Renal cortex interstitium (tissue), 11 donors: ENCODE results near the gene EDAR. TPM values are rescaled to one million over a fixed set of nuclear protein-coding genes. Genes with fewer than 3 reads are reported as not detected.
A peak's percentile ranks its signal among the peaks of the same experiment; 100 is the strongest.

Experiments used
- DNase-seq, 11 donors: peaks; one replicate each; pipeline ENCODE4 v3.0.0-alpha.2; 2013; ENCODE audit warnings: low read depth in 9 of 11, low spot score in 4 of 11; ENCODE audit errors: extremely low read depth in 1 of 11
- polyA plus RNA-seq, 3 donors: library from polyadenylated mRNA; unstranded; fragments of 120-200 nt; gene quantifications; one replicate each; pipeline ENCODE4 v1.2.1, GENCODE V29; 2013; ENCODE audit not compliant: insufficient read length in 3 of 3

EDAR gene
- polyA plus RNA-seq, 3 donors = 2.8 to 4.0 (median 2.9) TPM

DNA sequence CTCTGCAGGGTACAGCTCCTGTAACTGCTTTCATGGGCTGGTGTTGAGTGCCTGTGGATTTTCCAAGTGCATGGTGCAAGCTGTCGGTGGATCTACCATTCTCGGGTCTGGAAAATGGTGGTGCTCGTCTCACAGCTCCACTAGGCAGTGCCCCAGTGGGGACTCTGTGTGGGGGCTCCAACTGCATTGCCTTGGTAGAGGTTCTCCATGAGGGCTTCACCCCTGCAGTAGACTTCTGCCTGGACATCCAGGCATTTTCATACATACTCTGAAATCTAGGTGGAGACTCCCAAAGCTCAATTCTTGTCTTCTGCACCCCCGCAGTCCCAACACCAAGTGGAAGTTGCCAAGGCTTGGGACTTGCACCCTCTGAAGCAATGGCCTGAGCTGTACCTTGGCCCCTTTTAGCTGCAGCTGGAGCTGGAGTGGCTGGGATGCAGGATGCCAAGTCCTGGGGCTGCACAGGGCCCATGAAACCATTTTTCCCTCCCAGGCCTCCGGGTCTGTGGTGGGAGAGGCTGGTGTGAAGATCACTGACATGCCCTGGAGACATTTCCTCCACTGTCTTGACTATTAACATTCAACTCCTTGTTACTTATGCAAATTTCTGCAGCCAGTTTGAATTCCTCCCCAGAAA is 41.6 kb downstream of the EDAR start:
- no peak for DNase-seq

DNA sequence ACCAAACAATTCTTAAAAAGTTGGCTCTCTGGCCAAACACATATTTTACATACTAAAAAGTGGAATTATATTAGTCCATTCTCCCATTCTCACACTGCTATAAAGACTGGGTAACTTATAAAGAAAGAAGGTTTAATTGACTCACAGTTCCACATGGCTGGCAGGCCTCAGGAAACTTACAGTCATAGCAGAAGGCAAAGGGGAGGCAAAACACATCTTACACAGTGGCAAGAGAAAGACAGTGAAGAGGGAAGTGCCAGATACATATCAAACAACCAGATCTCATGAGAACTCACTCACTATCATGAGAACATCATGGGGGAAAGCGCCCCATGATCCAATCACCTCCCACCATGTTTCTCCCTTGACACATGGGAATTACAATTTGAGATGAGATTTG is 42.6 kb downstream of the EDAR start:
- no peak for DNase-seq

DNA sequence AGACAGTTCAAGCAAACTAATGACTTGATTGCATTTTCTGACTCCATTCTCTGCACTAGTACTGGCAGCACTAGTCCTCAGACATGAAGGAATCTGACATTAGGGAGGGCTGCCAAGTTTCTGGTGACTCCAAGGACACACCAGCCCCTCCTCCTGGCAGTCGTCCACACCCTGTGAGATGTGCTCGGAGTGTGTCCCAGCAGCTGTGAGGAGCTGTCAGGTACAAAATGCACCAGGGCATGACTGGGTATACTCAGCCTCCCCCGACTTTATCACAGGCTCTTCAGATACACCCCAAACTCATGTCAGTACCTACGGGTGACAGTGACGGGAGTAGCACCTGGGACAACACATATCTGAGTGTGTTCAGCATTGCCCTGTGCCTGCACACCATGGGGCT is 43.1 kb downstream of the EDAR start:
- no peak for DNase-seq

DNA sequence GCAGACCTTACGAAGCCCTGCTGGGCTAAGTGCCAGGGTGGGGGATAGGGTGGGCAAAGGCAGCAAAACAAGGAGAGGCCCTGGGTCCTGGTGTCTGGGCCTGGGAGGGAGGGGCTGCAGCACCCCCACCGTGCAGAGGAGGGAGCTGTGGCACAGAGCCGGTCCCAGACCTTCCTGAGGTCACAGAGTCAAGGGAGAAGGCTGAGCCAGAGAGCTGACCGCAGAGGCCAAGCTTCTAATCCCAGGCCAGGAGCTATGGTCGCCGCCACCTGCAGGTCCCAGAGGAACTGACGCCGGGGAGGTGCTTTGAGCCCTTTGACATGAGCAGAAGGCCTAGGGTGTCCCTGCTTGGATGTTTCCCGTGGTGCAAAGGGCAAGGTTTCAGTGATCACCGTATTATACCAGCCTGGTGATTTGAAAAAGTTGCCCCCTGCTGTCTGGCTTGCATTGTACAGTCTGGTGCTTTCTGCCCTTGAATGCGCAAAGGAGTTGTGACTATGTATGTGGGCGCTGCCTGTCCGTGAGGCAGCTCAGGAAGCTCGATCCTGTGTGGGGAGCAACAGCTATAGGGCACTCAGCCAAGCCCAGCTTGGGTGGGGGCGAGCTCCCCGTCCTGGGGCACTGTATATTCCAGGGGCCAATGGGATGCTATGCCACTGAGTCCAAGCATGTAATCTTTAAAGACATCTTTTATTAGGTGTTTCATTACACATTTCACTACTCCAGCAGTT is 44.3 kb downstream of the EDAR start:
- no peak for DNase-seq

DNA sequence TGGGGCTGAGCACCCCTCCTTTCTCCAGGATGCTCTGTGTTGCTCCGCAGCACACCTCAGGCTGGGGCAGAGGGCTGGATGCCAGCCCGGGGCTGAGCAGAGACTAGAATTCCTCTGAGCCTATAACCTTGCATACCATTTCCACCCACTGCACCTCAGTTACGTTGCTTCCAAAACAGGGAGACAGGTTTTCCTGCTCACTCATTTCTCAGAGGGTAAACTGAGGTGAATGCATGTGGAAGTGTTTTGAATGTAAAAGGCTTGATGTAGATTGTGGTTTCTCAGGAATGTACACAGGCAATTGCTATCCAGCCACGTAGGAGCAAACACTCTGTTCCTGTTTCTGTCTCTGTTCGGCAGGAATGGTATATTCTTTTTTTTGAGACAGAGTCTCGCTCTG is 45.3 kb downstream of the EDAR start:
- no peak for DNase-seq

DNA sequence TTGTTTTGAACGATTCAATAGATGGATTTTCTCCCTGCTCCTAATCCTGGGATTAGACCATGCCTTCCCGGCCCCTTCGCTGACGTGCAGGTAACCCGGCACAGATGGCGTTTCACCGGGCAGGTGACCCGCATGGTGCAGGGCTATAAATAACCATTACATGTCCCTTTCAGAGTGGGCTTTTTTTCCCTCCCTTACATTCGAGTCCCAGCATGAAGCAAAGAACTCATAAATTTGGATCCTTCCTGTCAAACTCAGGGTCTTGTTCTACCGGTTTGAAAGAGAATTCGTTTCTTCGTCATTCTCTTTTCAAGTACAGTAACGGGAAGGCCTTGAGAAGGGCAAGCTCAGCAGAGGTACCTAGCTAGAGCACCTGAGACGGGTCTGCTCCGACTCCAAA is 46.1 kb downstream of the EDAR start:
- DNase-seq = peak in 2 of 11 donors; percentile 34 to 44

DNA sequence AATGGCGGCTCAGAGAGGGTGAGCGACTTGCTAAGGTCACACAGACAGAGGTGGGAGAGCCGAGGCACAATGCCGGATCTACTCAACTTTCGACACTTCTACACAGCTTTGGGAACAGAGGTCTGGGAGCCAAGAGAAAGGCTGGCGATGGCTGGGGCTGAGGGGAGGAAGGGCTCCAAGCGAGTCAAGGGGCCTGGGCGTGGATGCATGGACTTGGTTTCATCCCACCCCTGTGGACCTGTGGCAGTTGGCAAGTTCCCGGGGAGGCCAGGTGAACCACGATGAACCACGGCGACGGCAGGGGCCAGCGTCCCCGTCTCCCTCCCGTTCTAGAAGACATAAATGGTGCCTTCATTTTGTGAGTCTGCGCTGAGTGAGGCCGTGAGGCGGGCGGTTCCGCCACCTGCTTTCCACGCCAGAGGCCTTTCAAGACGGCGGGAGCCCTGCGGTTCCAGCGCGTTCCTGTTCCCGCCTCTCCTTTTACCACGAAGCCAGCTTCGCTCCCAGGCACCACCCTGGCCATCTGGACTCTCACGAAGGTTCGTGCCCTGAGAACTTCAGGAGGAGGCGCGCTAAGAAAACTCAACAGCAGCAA is 46.7 kb downstream of the EDAR start:
- DNase-seq = no peak

DNA sequence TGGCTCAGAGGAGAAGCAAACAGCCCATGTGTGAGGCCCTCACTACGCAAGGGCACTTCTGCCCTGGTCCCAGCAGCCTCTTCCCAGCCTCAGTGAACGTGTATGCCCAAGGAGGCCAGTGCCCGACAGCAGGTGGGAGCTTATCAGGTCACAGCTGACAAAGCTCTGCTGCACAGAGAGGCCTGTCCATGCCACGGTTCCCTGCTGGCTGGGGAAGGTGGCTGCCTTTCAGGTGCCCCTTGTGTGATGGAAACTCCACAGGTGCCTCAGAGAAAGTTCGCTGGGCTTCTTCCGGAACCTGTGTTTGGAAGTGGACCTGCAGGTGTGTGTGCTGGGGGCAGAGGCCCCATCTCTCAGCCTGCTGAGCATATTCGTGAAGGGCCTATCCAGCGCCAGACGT is 47.3 kb downstream of the EDAR start:
- no peak for DNase-seq

DNA sequence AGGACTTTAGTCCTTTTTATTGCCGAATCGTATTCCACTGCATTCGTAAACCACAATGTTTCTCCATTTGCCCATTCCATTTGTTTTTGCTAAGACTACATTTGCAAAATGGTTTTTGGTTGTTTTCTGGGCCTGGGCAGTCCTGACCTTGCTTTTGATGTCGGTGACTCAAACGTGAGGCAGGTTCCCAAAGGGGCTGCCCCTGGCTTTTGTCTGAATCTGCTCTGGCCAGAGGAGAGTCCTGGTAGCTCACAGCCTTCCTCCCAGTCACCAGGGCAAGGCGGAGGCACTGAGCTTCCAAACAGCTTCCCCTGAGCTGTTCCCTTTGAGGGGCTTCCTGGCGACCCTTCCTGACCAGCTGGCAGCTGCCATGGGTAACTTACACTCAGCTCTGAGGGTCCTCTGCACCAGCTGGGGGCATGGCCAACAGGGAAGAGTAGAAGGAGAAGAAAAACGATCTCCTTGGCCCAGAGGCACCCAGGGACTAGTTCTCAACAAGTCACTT is 47.8 kb downstream of the EDAR start:
- no peak for DNase-seq

DNA sequence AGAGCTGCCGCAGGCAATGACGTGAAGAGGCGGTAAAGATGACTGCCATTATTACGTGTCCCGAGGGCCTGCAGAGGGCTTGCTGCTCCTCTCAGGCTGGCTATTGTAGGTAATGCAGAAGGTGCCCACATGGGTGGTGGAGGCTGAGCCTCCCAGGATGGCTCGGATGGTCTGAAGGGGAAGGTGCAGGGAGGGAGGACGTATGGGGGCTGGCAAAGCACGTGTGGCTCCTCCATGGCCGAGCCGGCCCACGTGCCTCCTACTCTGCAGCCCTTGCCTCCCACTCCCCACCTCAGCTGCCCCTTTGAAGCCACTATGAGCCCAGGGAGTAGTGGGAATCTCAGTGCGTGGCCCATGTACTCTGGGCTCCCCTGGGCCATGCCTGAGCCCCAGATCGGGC is 48.9 kb downstream of the EDAR start:
- no peak for DNase-seq

DNA sequence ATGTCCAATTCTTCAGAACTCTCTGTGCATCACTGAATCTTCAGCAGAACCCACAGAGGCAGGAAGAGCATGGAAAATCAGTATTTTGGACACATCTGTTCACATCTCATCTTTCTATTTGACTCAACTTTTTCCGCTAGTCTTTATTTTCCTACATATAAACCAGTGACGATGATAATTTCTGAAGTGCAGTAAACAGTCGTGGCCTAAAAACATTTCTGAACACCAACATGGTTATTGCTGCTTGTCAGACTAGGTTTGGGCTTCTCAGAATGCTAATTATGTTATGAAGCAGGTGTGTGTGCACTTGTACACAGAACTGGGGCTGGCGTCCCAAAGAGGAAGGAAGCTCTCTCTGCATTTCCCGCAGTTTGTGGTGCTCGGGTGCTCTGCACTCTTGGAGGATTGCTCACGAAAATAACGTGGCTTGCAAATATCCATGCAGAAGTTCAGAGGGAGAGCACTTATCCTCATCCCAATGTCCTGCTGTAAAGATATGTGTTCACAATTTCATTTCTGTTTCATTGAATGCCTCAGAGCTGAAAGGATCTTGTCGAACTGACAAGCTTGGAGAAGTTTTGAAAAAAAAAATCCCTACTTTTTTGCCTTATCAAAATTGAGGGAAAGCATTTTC is 50.8 kb downstream of the EDAR start:
- DNase-seq = no peak

DNA sequence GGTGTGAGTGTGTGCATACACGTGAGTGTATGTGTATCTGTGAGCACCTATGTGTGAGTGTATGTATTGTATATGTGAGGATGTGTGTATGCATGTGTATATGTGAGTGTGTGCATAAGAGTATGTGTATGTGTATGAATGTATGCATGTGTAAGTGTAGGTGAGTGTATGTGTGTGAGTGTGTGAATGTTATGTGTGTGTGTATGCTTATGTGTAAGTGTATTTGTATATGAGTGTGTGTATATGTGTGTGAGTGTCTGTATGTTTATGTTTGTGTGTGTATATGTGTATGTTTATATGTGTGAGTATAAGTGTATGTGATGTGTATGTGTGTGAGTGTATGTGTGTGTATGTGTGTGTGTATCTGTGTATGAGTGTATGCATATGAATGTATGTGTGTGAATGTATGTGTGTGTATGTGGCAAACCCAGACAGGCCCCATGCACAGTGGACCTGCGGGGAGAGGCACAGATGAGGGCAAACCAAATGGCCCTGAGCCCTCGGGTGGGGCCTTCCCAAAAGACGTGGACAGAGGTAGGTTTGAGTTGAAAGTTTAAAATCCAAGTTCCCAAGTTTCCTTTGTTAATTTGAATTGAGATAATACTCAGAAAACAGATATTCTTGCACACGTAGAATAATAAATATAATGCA is 51.5 kb downstream of the EDAR start:
- DNase-seq = no peak

DNA sequence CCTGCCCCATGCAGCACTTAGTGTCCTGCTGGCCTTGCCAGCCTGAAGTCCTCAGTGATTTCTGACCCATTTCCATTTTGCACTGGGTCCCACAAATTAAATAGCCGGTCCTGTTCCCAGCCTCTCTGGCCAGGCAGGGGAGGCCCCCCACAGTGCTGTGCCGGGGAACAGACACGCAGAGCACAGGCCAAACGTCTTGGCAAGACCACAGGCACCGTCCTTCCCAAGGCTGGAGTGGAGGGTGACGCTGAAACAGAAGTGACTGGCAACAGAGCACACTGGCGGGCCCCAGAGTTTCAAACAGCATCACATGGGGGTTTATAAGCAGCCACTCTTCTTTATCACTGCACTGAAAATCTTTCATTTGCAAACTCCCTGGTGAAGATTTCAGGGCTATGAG is 52.2 kb downstream of the EDAR start:
- DNase-seq = no peak

DNA sequence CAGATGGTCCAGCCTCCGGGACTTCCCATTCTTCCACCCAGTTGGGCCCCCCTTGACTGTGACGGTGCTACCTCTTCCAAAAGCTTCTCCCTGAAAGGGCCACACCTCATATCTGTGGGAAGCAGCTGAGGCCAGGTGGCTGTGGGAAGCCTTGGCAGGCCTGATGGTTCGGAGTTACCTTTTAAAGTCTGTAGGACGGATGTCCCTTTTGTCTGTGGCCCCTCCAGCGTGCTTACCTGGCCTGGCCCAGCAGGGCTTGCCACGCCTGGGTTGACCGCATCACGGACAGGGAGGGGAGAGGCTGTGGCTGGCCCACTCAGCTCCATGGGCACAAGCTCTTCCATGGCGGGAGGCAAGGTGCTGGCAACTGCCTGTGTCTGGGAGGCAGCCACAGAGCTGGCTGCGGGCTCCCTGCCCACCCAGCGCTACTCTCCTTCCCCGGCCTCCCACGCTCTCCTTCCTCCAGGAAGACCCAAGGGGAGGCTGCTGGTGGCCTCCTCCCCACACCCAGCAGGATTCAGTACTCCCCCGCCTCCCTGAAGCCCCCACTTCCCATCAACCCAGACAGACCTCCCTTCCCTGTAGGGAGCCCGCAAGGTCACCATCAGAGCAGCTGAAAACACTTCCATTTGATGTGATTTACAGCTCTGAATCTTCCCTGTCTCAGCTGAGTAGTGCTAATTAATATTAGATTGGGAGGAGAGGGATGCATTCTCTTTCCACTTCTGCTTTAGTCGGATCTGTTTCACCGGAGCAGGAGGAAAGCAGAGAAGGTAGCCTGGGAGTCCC is 52.8 kb downstream of the EDAR start:
- peak in 5 of 11 donors; percentile 30 to 78 (median 68) for DNase-seq

DNA sequence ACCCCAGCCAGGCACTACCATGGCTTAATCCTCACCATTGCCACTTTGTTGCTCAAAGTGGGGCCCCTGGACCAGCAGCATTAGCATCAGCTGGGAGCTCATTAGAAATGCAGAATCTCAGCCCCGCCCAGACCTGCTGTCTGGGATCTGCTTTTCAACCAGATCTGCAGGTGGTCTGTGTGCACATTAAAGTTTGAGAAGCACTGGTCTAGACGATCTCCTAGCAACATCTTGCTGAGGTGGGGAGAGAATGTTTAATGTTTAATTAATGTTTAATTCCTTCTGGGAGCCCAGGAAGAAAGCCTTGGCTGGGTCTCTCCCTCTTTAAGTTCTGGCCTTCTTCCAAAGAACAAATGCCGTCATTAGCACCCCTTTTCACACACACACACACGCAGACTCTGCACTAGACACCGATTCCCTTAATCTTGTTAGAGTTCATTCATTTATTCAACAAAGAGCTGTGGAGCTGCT is 53.7 kb downstream of the EDAR start:
- DNase-seq = no peak

DNA sequence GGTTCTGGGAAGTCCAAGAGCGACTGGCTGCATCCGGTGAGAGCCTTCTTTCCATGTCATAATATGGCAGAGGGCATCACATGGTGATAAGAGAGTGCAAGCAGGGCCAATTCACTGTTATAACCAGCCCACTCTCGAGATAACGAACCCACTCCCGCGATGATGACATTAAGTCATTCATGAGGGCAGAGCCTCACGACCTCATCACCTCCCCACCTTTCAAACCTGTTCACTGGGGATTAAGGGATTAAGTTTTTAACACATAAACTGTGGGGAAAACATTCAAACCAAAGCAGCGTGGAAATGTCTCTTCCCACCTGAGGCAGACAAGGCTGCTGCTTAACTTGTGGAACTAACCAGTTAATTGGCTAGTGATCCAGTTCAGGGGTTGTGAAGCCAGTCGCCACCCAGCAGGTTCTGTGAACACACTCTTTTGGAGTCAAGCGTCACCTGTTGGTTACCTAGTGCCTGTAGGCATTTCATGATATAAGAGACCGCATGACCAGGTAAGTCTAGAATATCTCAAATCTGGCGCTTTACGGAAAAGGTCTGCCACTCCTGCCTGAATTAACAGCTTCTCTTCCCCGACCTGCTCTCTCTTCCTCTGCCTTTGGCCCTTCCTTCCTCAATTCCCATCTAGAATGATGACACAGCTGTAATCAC is 54.3 kb downstream of the EDAR start:
- no peak for DNase-seq

DNA sequence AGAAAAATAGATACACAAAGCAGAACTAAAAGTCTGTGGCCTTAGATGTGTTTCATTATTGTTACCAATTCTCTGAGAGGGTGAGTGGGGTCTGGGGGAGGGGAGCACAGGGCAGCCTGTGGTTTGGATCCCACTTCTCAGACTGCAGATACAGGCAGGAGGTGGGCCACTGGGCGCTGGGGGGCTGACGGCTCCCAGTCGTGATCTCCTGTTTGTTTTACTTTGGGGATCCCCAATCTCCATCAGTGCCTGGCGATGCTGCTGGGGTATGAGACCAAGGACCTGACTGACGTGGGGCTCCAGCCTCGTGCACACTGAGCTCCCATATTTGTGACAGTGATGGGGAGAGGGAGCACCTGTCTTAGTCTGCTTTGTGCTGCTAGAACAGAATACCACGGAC is 54.9 kb downstream of the EDAR start:
- no peak for DNase-seq

DNA sequence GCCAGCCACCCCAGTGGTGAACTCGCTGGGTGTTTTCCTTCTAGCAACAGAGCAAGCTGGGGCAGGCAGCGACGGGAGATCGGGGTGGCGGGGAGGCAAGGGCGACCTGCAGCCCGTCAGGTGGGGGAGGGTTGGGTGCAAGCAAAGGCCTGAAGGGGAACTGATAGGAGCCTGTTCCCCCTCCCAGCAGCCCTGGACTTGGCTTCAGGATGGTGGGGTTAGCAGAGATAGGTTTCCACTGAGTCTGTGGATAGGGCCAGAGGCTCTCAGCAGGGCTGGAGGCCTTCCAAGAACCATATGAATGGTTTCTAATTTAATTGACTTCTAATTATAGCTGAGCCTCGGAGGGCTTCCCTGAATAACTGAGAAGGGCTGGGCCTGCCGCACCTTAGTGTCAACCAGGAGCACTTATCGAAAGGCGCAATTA is 55.3 kb downstream of the EDAR start:
- no peak for DNase-seq
